ENCODE measurements around the gene LRP1. TPM values are rescaled to one million over a fixed set of nuclear protein-coding genes. Genes with fewer than 3 reads are reported as not detected.

The LRP1 gene
- polyA plus RNA-seq, 1 donor (not counting 4 experiments of a cell fraction or from before 2014, with no cell fraction given) = 4.9 TPM

DNA sequence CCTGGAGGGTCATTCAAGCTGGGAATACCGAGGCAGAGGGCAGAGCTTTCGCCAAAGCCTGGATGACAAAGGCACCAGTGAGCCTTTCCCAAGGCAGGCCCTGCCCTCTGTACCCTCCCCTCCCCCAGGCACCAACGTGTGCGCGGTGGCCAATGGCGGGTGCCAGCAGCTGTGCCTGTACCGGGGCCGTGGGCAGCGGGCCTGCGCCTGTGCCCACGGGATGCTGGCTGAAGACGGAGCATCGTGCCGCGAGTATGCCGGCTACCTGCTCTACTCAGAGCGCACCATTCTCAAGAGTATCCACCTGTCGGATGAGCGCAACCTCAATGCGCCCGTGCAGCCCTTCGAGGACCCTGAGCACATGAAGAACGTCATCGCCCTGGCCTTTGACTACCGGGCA is 57.1 kb downstream of the LRP1 start:
- Histone ChIP-seq H4K20me1 (ENCODE audit: control insufficient read depth, extremely low read depth, insufficient read depth, low read length) (no peaks in the 10 kb centered on the region), H3K9ac (ENCODE audit: control insufficient read depth, extremely low read depth, insufficient read depth, low read length) (no peak overlapping the region), H3K79me2 (ENCODE audit: control insufficient read depth, insufficient read depth, low read length) (no peaks in the 10 kb centered on the region), H3K27ac (ENCODE audit: control insufficient read depth, insufficient read depth, low read length) (no peak overlapping the region), H2AFZ (ENCODE audit: control insufficient read depth, low read length) (no peak overlapping the region), H3K27me3 (ENCODE audit: control insufficient read depth, extremely low read depth, insufficient read depth, low read length) (no peaks in the 10 kb centered on the region), H3K36me3 (ENCODE audit: control insufficient read depth in 2 of 2, extremely low read depth in 1 of 2, insufficient read depth in 2 of 2, low read length in 2 of 2) (peaks cover 0 to 26% of the 10 kb centered on the region in 2 experiments), H3K4me2 (ENCODE audit: control insufficient read depth, extremely low read depth, insufficient read depth, low read depth, low read length) (no peak overlapping the region), H3K9me1 (ENCODE audit: control insufficient read depth, extremely low read depth, insufficient read depth, low read length) (no peaks in the 10 kb centered on the region), H3K9me3 (ENCODE audit: control insufficient read depth, low read depth, low read length) (no peaks in the 10 kb centered on the region), H3K4me1 (ENCODE audit: control insufficient read depth, extremely low read depth, insufficient read depth, low read length) (peaks cover 9% of the 10 kb centered on the region), H3K4me3 (ENCODE audit: control insufficient read depth in 2 of 3, extremely low read depth in 1 of 3, insufficient read depth in 2 of 3, low read depth in 1 of 3, low read length in 3 of 3) (no peak overlapping the region)
- dilution Hi-C loops (cut with MboI; ENCODE audit: extremely low pct_ligation_motif_present, low sequenced_read_pairs) = no loop called here
- FAIRE-seq (no peak), DNase-seq (ENCODE audit: low read depth, low spot score) (no peak)
- TF ChIP-seq CTCF (optimal IDR thresholded peaks at IDR 0.05 in 1 of 3, IDR thresholded peaks at IDR 0.05 in 1 of 3, conservative IDR thresholded peaks at IDR 0.05 in 1 of 3; ENCODE audit: extremely low read depth in 1 of 3, insufficient read depth in 2 of 3, low read length in 3 of 3) = no peak
- no peak for TF ChIP-seq EZH2 (IDR thresholded peaks at IDR 0.05; ENCODE audit: low read length)

DNA sequence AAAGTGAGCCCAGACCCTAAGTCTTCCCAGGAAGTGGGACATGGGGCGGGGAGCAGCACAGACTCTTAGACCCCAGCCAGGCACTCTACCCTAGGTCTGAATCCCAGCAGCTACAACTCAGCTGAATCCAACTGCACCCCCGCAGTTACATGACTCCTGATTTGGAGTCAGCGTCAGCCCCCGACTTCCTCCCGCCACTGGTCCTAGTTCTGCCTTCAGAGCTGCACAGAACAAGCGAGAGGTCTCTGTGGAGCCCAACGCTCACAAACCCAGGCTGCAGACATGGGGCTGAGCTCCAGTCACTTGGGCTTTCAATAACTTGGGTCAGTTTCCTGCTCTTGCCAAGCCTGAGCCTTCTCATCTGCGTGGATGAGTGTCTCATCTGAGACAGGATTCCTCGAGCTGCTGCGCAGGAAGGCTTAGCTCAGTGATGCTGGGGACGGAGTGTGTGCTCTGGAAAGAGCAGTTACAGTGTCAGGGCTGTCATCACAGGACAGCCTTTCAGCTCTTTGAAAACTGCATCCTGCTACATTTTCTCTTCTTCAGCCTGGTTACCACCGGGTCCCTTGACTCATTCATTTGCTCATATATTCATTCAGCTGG is 57.7 kb downstream of the LRP1 start:
- Histone ChIP-seq H3K9ac (ENCODE audit: control insufficient read depth, extremely low read depth, insufficient read depth, low read length) (no peak overlapping the region), H4K20me1 (ENCODE audit: control insufficient read depth, extremely low read depth, insufficient read depth, low read length) (no peaks in the 10 kb centered on the region), H3K4me1 (ENCODE audit: control insufficient read depth, extremely low read depth, insufficient read depth, low read length) (peaks cover 9% of the 10 kb centered on the region), H3K9me1 (ENCODE audit: control insufficient read depth, extremely low read depth, insufficient read depth, low read length) (no peaks in the 10 kb centered on the region), H3K9me3 (ENCODE audit: control insufficient read depth, low read depth, low read length) (no peaks in the 10 kb centered on the region), H3K27ac (ENCODE audit: control insufficient read depth, insufficient read depth, low read length) (no peak overlapping the region), H3K79me2 (ENCODE audit: control insufficient read depth, insufficient read depth, low read length) (no peaks in the 10 kb centered on the region), H3K27me3 (ENCODE audit: control insufficient read depth, extremely low read depth, insufficient read depth, low read length) (no peaks in the 10 kb centered on the region), H2AFZ (ENCODE audit: control insufficient read depth, low read length) (no peak overlapping the region), H3K36me3 (ENCODE audit: control insufficient read depth in 2 of 2, extremely low read depth in 1 of 2, insufficient read depth in 2 of 2, low read length in 2 of 2) (peaks cover 0 to 24% of the 10 kb centered on the region in 2 experiments), H3K4me2 (ENCODE audit: control insufficient read depth, extremely low read depth, insufficient read depth, low read depth, low read length) (no peak overlapping the region), H3K4me3 (ENCODE audit: control insufficient read depth in 2 of 3, extremely low read depth in 1 of 3, insufficient read depth in 2 of 3, low read depth in 1 of 3, low read length in 3 of 3) (no peak overlapping the region)
- TF ChIP-seq EZH2 (IDR thresholded peaks at IDR 0.05; ENCODE audit: low read length) (no peak), CTCF (optimal IDR thresholded peaks at IDR 0.05 in 1 of 3, IDR thresholded peaks at IDR 0.05 in 1 of 3, conservative IDR thresholded peaks at IDR 0.05 in 1 of 3; ENCODE audit: extremely low read depth in 1 of 3, insufficient read depth in 2 of 3, low read length in 3 of 3) (no peak)
- dilution Hi-C loops (cut with MboI; ENCODE audit: extremely low pct_ligation_motif_present, low sequenced_read_pairs) = no loop called here
- DNase-seq (ENCODE audit: low read depth, low spot score) (no peak), FAIRE-seq (no peak)
